GM23338 (cell line): Measurements from ENCODE around the gene CCDC200.
"Not testable (repeated sequence)": the region's sequence is repeated elsewhere in the genome, so short reads cannot be mapped to it uniquely, and the experiment has no call there.

Experiments used
- CREB1 ChIP-seq: fragments of 250-450 bp; sonication (Bioruptor Pico); IDR thresholded peaks from 2 replicates; pipeline ENCODE4 v1.5.0; 2020; ENCODE audit warnings: low read depth, mild to moderate bottlenecking, moderate library complexity
- CTCF ChIP-seq, 2 experiments: fragments of 200-600 bp in 1 of 2; sonication (generic) in 1 of 2; conservative IDR thresholded peaks; 2 replicates each; pipeline versions ENCODE4 v1.5.1 to v1.6.1; 2016 to 2017; ENCODE audit warnings: antibody characterized with exemption in 2 of 2, low read depth in 2 of 2, mild to moderate bottlenecking in 2 of 2, moderate library complexity in 1 of 2
- ETS1 ChIP-seq: IDR thresholded peaks from 2 replicates; pipeline ENCODE4 v1.6.1; 2016; ENCODE audit warnings: antibody characterized with exemption
- EZH2 ChIP-seq: fragments of 200-600 bp; sonication (generic); IDR thresholded peaks from one replicate; pipeline ENCODE4 v1.8.0; 2017; ENCODE audit warnings: antibody characterized with exemption, mild to moderate bottlenecking, low read depth; ENCODE audit not compliant: unreplicated experiment
- NANOG ChIP-seq: IDR thresholded peaks from 2 replicates; pipeline ENCODE4 v1.6.1; 2016; ENCODE audit warnings: antibody characterized with exemption, borderline replicate concordance
- POLR2AphosphoS5 ChIP-seq: IDR thresholded peaks from 2 replicates; pipeline ENCODE4 v1.6.1; 2016; ENCODE audit warnings: antibody characterized with exemption, low read depth
- REST ChIP-seq: IDR thresholded peaks from one replicate; pipeline ENCODE4 v1.6.1; 2018; ENCODE audit warnings: antibody characterized with exemption; ENCODE audit not compliant: unreplicated experiment
- STAT1 ChIP-seq: IDR thresholded peaks from one replicate; pipeline ENCODE4 v1.6.1; 2016; ENCODE audit warnings: antibody characterized with exemption; ENCODE audit not compliant: unreplicated experiment
- ZNF114 ChIP-seq: fragments of 250-450 bp; sonication (Bioruptor Pico); IDR thresholded peaks from 2 replicates; pipeline ENCODE4 v1.5.0; 2020; ENCODE audit warnings: mild to moderate bottlenecking, moderate library complexity

GRCh38 chr17:43270552-43271504, 42.4 kb upstream of the CCDC200 start:
- not testable (repeated sequence) for TF ChIP-seq REST; CTCF (conservative IDR thresholded peaks at IDR 0.05; ENCODE audit: low read depth in 2 of 2); EZH2; POLR2AphosphoS5; NANOG; CREB1 (CRISPR knock-in tag); ZNF114 (CRISPR knock-in tag); ETS1; STAT1
